Measurements from ENCODE around the gene RBMS1. TPM values are rescaled to one million over a fixed set of nuclear protein-coding genes. Genes with fewer than 3 reads are reported as not detected.

The RBMS1 gene
- total and polyA plus RNA-seq, 2 of the 4 experiments (the other 2 are of a cell fraction): 43.5 to 64.9 TPM

DNA sequence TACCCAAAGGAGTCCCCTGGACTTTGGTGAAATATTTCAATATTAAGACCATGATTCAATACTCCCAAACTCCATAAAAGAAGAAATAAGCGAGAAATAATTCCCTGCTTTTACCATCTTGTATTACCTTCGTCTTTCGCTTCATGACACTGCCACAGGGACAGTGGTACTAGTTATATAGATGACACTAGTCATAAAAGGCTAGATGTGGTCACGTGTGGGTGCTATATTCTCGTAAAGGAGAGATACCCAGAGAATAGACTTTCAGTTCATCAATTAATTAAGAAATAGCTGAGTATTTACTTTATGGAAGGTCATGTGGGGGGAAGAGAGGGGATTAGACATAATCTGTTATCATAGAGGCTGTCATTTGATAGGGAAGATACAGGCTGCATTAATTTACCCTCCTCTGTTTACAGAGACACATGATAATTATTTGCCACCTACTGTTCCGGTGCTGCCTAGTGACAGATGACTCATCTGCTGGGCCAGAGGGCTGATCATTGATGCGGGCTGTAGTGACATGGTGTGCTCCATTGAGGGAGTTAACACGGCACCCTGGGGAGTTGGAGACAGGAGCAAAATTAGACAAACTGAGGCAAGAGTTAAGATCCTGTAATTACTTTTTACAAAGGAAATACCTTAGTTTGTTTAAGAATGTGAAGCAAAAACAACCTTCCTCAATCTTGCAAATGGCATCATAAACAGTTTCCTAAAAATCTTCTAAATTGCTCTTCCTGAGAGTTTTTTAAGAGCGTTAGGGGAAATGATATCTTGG is 215.3 kb downstream of the RBMS1 start:
- ATAC-seq (ENCODE audit: low read depth) (peak; percentile 50; the same call in 1 of the 2 replicates), DNase-seq (no peak)
- Histone ChIP-seq H3K4me3 (ENCODE audit: insufficient read depth, low read depth, low read length) (no peak overlapping the region), H3K9me3 (ENCODE audit: control insufficient read depth, insufficient read depth, low read length) (no peaks in the 10 kb centered on the region), H3K79me1 (ENCODE audit: low read depth in 1 of 2, low read length in 2 of 2) (peaks cover 21 to 33% of the 10 kb centered on the region in 2 experiments), H4K5ac (ENCODE audit: low read depth, low read length) (no peak overlapping the region), H3K36me3 (ENCODE audit: control insufficient read depth, insufficient read depth, low read length) (peaks cover 43% of the 10 kb centered on the region), H3K9ac (ENCODE audit: low read depth, low read length) (no peak overlapping the region), H3K56ac (ENCODE audit: extremely low read depth, insufficient read depth, low read length) (no peak overlapping the region), H3K14ac (replicated peaks; ENCODE audit: low read depth, low read length) (no peak overlapping the region), H2BK20ac (ENCODE audit: low read depth, low read length) (no peak overlapping the region), H3K27me3 (ENCODE audit: control insufficient read depth, insufficient read depth, low read length) (no peaks in the 10 kb centered on the region), H2BK5ac (ENCODE audit: low read depth, low read length, poor library complexity, severe bottlenecking) (peak overlapping the region; percentile 9), H3K4ac (ENCODE audit: low read depth, low read length) (no peak overlapping the region), H3K23ac (ENCODE audit: low read depth, low read length) (no peak overlapping the region), H4K20me1 (ENCODE audit: insufficient read depth, low read length) (no peaks in the 10 kb centered on the region), H2AFZ (replicated peaks; ENCODE audit: low read length, poor library complexity) (no peak overlapping the region), H4K91ac (ENCODE audit: insufficient read depth, low read depth, low read length) (no peak overlapping the region), H3K4me1 (ENCODE audit: control insufficient read depth, insufficient read depth, low read length) (peaks cover 1% of the 10 kb centered on the region; the same call in 1 of the 2 replicates), H3K27ac (ENCODE audit: insufficient read depth, low read length) (no peak overlapping the region), H2AK5ac (ENCODE audit: low read depth, low read length) (no peak overlapping the region), H3K18ac (ENCODE audit: low read depth, low read length) (no peak overlapping the region), H3K9me1 (ENCODE audit: insufficient read depth, low read length) (peaks cover 7% of the 10 kb centered on the region; the same call in 1 of the 2 replicates), H2BK15ac (ENCODE audit: low read depth, low read length) (no peak overlapping the region), H2BK120ac (ENCODE audit: low read depth, low read length) (no peak overlapping the region), H4K8ac (ENCODE audit: low read depth in 2 of 2, low read length in 2 of 2) (no peak overlapping the region), H3K4me2 (ENCODE audit: low read depth, low read length) (no peak overlapping the region), H2AK9ac (replicated peaks; ENCODE audit: low read depth, low read length, poor library complexity) (no peak overlapping the region)
- dilution Hi-C loops (cut with HindIII; ENCODE audit: low sequenced_read_pairs, unreplicated experiment) (no loop called here), intact Hi-C loops (cut with micrococcal nuclease) (loop anchor here (2.0 to 5.0 kb wide), 2 partner anchors 129 to 714 kb away; no protein-coding TSS in a partner anchor), in situ Hi-C loops (cut with MboI; ENCODE audit: low sequenced_read_pairs) (no loop called here)
- BruUV-seq (replicated peaks): no TSS peak
- ChIA-PET POLR2A (ENCODE audit: unreplicated experiment) (no interaction called here), CTCF (interaction anchor here (1.0 to 1.4 kb wide), 2 partner anchors 8 to 785 kb away, joined by 3 to 4 read pairs; no protein-coding TSS in a partner anchor)
- WGBS, 2 experiments (ENCODE audit: extremely low coverage in 2 of 2, insufficient read length in 1 of 2): no CpG with 5 or more reads among the region's 9 CpGs
- TF ChIP-seq RFX5 (IDR thresholded peaks at IDR 0.05; ENCODE audit: low read depth, low read length): peak; percentile 85
- TF ChIP-seq RAD21 (IDR thresholded peaks at IDR 0.05; ENCODE audit: low read length): no peak

Data from IMR-90 (cell line).